ENCODE data around the gene TRUB1. TPM values are rescaled to one million over a fixed set of nuclear protein-coding genes. Genes with fewer than 3 reads are reported as not detected.
A peak's percentile ranks its signal among the peaks of the same experiment; 100 is the strongest.

TRUB1 gene
- total RNA-seq, 2 experiments from 2014 or later = 18.7 to 25.1 TPM

DNA sequence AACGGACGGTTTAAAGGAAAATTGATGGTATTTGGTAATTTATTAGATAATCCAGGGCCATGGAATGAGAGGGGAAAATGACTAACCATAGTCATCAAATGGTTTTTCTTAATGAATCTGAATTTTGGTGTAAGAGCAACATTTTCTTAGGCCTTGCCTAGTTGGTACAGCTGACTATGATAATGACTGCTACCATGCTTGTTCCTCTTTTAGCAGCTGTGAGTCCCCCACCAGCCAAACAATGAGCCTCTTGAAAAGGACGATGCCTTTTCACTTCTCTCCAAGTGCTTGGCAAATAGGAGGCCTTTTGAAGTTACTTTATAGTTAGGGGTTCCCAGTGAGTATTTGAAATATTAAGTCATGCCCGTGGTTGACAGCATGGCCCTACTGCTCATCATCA is 53.0 kb downstream of the TRUB1 start:
- Histone ChIP-seq H3K36me3 (ENCODE audit: insufficient read depth, low read length) (no peaks in the 10 kb centered on the region), H3K27ac (ENCODE audit: low read depth, low read length, poor library complexity, severe bottlenecking) (no peak overlapping the region), H3K79me2 (ENCODE audit: insufficient read depth, low read depth, low read length) (no peaks in the 10 kb centered on the region), H3K4me2 (ENCODE audit: low read length) (no peak overlapping the region), H3K4me3 (ENCODE audit: low read depth, low read length, poor library complexity, severe bottlenecking) (no peak overlapping the region), H3K9me3 (ENCODE audit: low read length) (no peaks in the 10 kb centered on the region), H3K9me2 (ENCODE audit: insufficient read depth, low read length) (no peaks in the 10 kb centered on the region), H2AFZ (ENCODE audit: low read length) (no peak overlapping the region), H4K20me1 (ENCODE audit: insufficient read depth, low read length) (no peaks in the 10 kb centered on the region), H3K4me1 (ENCODE audit: insufficient read depth, low read length, poor library complexity, severe bottlenecking) (no peaks in the 10 kb centered on the region)
- CTCF ChIA-PET (ENCODE audit: unreplicated experiment) = no interaction called here
- BruUV-seq (replicated peaks) = no TSS peak
- peak; percentile 6 for DNase-seq (ENCODE audit: low spot score)
- POLR2A ChIA-PET = interaction anchor here (0.7 to 1.5 kb wide), 4 partner anchors 8 to 68 kb away, joined by 3 to 5 read pairs (median 4); no protein-coding TSS in a partner anchor
- intact Hi-C loops (cut with micrococcal nuclease; ENCODE audit: unreplicated experiment) = no loop called here
- TF ChIP-seq, protein P1, sequence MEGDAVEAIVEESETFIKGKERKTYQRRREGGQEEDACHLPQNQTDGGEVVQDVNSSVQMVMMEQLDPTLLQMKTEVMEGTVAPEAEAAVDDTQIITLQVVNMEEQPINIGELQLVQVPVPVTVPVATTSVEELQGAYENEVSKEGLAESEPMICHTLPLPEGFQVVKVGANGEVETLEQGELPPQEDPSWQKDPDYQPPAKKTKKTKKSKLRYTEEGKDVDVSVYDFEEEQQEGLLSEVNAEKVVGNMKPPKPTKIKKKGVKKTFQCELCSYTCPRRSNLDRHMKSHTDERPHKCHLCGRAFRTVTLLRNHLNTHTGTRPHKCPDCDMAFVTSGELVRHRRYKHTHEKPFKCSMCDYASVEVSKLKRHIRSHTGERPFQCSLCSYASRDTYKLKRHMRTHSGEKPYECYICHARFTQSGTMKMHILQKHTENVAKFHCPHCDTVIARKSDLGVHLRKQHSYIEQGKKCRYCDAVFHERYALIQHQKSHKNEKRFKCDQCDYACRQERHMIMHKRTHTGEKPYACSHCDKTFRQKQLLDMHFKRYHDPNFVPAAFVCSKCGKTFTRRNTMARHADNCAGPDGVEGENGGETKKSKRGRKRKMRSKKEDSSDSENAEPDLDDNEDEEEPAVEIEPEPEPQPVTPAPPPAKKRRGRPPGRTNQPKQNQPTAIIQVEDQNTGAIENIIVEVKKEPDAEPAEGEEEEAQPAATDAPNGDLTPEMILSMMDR (conservative IDR thresholded peaks at IDR 0.05; ENCODE audit: low read length) = no peak
- TF ChIP-seq EZH2phosphoT487 (IDR thresholded peaks at IDR 0.05; ENCODE audit: borderline replicate concordance, low read depth, low read length) = no peak

DNA sequence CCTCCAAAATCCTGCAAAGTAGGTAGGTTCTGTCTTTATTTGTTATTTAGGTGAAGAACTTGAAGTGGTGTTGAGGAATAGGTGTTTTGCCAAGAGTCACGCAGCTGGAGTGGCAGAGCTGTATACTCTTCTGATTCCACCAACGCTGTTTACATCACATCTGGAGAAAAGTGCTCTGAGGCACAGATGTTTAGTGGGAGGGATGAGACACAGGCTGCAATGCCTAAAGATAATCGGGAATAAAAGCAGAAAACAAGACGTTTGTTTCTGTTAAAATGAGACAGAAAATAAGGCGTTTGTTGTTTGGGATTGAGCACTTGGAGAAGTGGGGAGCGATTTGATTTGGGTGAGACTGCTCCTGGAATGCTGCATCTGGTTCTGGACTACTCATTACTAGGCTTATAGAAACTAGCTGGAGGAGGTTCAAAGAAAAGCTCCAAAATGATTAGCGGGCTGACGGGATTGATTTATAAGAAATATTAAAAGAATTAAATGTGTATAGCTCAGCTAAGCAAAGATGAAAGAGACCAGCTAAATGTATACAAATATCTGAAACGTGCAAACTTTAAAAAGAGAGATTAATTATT is 54.3 kb downstream of the TRUB1 start:
- no peaks in the 10 kb centered on the region for H3K79me2 ChIP-seq (ENCODE audit: insufficient read depth, low read depth, low read length)
- no peak overlapping the region for H2AFZ ChIP-seq (ENCODE audit: low read length)
- DNase-seq (ENCODE audit: low spot score) = no peak
- no peaks in the 10 kb centered on the region for H3K9me3 ChIP-seq (ENCODE audit: low read length)
- H3K4me1 ChIP-seq (ENCODE audit: insufficient read depth, low read length, poor library complexity, severe bottlenecking) = no peaks in the 10 kb centered on the region
- H3K36me3 ChIP-seq (ENCODE audit: insufficient read depth, low read length) = no peaks in the 10 kb centered on the region
- no peak overlapping the region for H3K27ac ChIP-seq (ENCODE audit: low read depth, low read length, poor library complexity, severe bottlenecking)
- CTCF ChIA-PET (ENCODE audit: unreplicated experiment) = no interaction called here
- TF ChIP-seq, protein P1 (conservative IDR thresholded peaks at IDR 0.05; ENCODE audit: low read length) = no peak
- no peak for TF ChIP-seq EZH2phosphoT487 (IDR thresholded peaks at IDR 0.05; ENCODE audit: borderline replicate concordance, low read depth, low read length)
- intact Hi-C loops (cut with micrococcal nuclease; ENCODE audit: unreplicated experiment) = no loop called here
- no peak overlapping the region for H3K4me2 ChIP-seq (ENCODE audit: low read length)
- POLR2A ChIA-PET = interaction anchor here (0.6 to 1.3 kb wide), 4 partner anchors 9 to 54 kb away, joined by 3 to 9 read pairs (median 4); partner anchors contain the start of gene TRUB1
- H4K20me1 ChIP-seq (ENCODE audit: insufficient read depth, low read length) = no peaks in the 10 kb centered on the region
- H3K9me2 ChIP-seq (ENCODE audit: insufficient read depth, low read length) = no peaks in the 10 kb centered on the region
- no TSS peak for BruUV-seq (replicated peaks)
- H3K4me3 ChIP-seq (ENCODE audit: low read depth, low read length, poor library complexity, severe bottlenecking) = no peak overlapping the region

DNA sequence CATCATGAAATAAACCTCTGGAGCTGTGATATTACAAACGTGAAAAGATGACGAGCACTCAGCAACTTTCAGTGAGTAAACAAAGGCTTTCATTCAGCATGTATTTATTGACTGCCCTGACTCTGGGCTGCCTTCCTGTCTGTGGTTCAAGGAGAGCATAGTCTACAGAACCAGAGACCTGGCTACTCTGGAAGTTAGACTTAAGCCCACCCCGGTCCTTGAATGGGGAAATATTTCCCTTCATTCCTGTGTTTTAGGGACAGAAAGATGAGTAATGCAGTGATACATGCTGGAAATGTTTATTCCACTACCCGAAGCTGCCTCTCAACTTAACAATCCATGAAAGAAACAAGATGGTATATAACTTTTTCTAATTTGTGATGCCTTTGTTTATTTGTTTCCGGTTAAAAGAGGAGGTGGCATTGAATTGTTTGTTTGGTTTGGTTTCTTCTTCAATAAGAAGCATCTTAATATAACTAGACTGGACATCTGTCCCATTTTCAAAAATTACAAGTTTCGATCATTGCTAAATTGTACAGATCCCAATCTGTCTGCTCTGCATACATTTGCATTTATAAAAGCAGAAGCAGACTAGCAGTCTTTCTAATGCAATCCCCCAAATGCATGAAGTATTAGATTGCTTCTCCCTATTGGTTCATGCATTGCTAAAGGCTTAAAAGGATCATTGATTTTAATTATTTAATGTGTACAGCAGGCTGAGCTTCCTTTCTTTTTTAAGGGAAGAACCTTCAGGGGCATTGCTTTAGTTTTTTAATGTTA is 57.7 kb downstream of the TRUB1 start:
- Histone ChIP-seq H3K79me2 (ENCODE audit: insufficient read depth, low read depth, low read length) (no peaks in the 10 kb centered on the region), H3K9me3 (ENCODE audit: low read length) (no peaks in the 10 kb centered on the region), H4K20me1 (ENCODE audit: insufficient read depth, low read length) (no peaks in the 10 kb centered on the region), H3K4me2 (ENCODE audit: low read length) (no peak overlapping the region), H3K36me3 (ENCODE audit: insufficient read depth, low read length) (no peaks in the 10 kb centered on the region), H3K9me2 (ENCODE audit: insufficient read depth, low read length) (no peaks in the 10 kb centered on the region), H3K4me1 (ENCODE audit: insufficient read depth, low read length, poor library complexity, severe bottlenecking) (peaks cover 4% of the 10 kb centered on the region), H3K4me3 (ENCODE audit: low read depth, low read length, poor library complexity, severe bottlenecking) (no peak overlapping the region), H3K27ac (ENCODE audit: low read depth, low read length, poor library complexity, severe bottlenecking) (no peak overlapping the region), H2AFZ (ENCODE audit: low read length) (no peak overlapping the region)
- TF ChIP-seq, protein P1 (conservative IDR thresholded peaks at IDR 0.05; ENCODE audit: low read length) = no peak
- TF ChIP-seq EZH2phosphoT487 (IDR thresholded peaks at IDR 0.05; ENCODE audit: borderline replicate concordance, low read depth, low read length) = no peak
- no TSS peak for BruUV-seq (replicated peaks)
- intact Hi-C loops (cut with micrococcal nuclease; ENCODE audit: unreplicated experiment) = no loop called here
- POLR2A ChIA-PET = no interaction called here
- CTCF ChIA-PET (ENCODE audit: unreplicated experiment) = no interaction called here
- DNase-seq (ENCODE audit: low spot score) = no peak

All from OCI-LY7 (cell line).